ENCODE results near the gene SCAMP1. TPM values are rescaled to one million over a fixed set of nuclear protein-coding genes. Genes with fewer than 3 reads are reported as not detected.

The SCAMP1 gene
- total and polyA plus RNA-seq, 2 of the 8 experiments (the other 6 are each of a cell fraction or from before 2014, with no cell fraction given): 18.6 to 55.9 TPM

GRCh38 chr5:78503958-78504653, 143.7 kb downstream of the SCAMP1 start:
- Histone ChIP-seq H4K20me1 (replicated peaks in 1 of 2; ENCODE audit: control insufficient read depth in 1 of 2, insufficient read depth in 2 of 2, low read length in 2 of 2) (no peaks in the 10 kb centered on the region), H3K9ac (replicated peaks in 1 of 4; ENCODE audit: extremely low read depth in 1 of 4, low read depth in 3 of 4, low read length in 3 of 4) (no peak overlapping the region), H2BK120ac (replicated peaks; ENCODE audit: low read depth, low read length) (no peak overlapping the region), H3K4me3 (ENCODE audit: extremely low read depth in 1 of 4, insufficient read depth in 2 of 4, low read depth in 3 of 4, low read length in 4 of 4) (no peak overlapping the region), H3K4me1 (replicated peaks in 1 of 4; ENCODE audit: control insufficient read depth in 3 of 4, insufficient read depth in 4 of 4, low read length in 3 of 4) (peaks cover 0 to 12% (median 5%) of the 10 kb centered on the region in 4 experiments; a peak in 6 of 7 replicates), H2BK20ac (ENCODE audit: low read length) (no peak overlapping the region), H3K4me2 (ENCODE audit: insufficient read depth in 1 of 2, low read depth in 2 of 2, low read length in 2 of 2) (no peak overlapping the region), H2AFZ (ENCODE audit: low read length) (no peak overlapping the region), H4K91ac (replicated peaks; ENCODE audit: insufficient read length, low read length) (no peak overlapping the region), H2BK15ac (ENCODE audit: low read length) (no peak overlapping the region), H4K5ac (ENCODE audit: insufficient read length, low read depth, low read length) (no peak overlapping the region), H3K79me1 (ENCODE audit: low read depth, low read length) (peaks cover 4% of the 10 kb centered on the region), H2BK5ac (ENCODE audit: low read depth, low read length) (no peak overlapping the region; the same call in 1 of the 2 replicates), H3K9me3 (ENCODE audit: insufficient read depth in 2 of 2, low read depth in 1 of 2, low read length in 1 of 2) (no peaks in the 10 kb centered on the region), H2AK5ac (ENCODE audit: low read depth, low read length) (no peak overlapping the region), H3K56ac (replicated peaks; ENCODE audit: insufficient read length, low read depth, low read length) (no peak overlapping the region), H3K27ac (ENCODE audit: low read depth, low read length) (no peak overlapping the region; the same call in 1 of the 2 replicates), H3K79me2 (ENCODE audit: control insufficient read depth in 1 of 2, insufficient read depth in 2 of 2, low read length in 2 of 2) (peaks cover 0 to 51% of the 10 kb centered on the region in 2 experiments; a peak in 2 of 4 replicates), H3K36me3 (ENCODE audit: control insufficient read depth in 2 of 4, insufficient read depth in 4 of 4, low read length in 3 of 4) (no peaks in the 10 kb centered on the region), H3K18ac (ENCODE audit: extremely low read depth, low read length) (no peak overlapping the region), H3K23ac (ENCODE audit: insufficient read length) (no peak overlapping the region), H4K8ac (ENCODE audit: extremely low read depth, insufficient read depth, low read length) (no peak overlapping the region), H3K23me2 (ENCODE audit: low read depth, low read length) (no peaks in the 10 kb centered on the region), H3K27me3 (replicated peaks in 1 of 4; ENCODE audit: control insufficient read depth in 3 of 4, extremely low read depth in 1 of 4, insufficient read depth in 3 of 4, low read length in 3 of 4) (no peaks in the 10 kb centered on the region), H3K14ac (ENCODE audit: insufficient read length) (no peak overlapping the region), H3K4ac (replicated peaks; ENCODE audit: insufficient read length, low read depth, low read length) (no peak overlapping the region), H2BK12ac (ENCODE audit: low read depth, low read length) (no peak overlapping the region)
- no peak for FAIRE-seq
- 82% methylated on average over 4 of the region's 4 CpGs; no CpG with 5 or more reads in 1 of the 2 experiments for WGBS, 2 experiments (ENCODE audit: extremely low coverage in 1 of 2, insufficient coverage in 1 of 2, insufficient read length in 1 of 2, insufficient replicate concordance in 2 of 2, low coverage in 1 of 2, low lambda C conversion rate in 2 of 2, missing lambda C conversion rate in 1 of 2)
- ChIA-PET POLR2A (ENCODE audit: partially characterized antibody) (interaction anchor here (1.0 to 1.4 kb wide), 2 partner anchors 8 to 13 kb away, joined by 3 to 7 read pairs; no protein-coding TSS in a partner anchor), CTCF (ENCODE audit: partially characterized antibody) (interaction anchor here (1.0 to 1.8 kb wide), 5 partner anchors 8 to 382 kb away, joined by 3 to 10 read pairs (median 5); no protein-coding TSS in a partner anchor)
- TF ChIP-seq TAF7 (optimal IDR thresholded peaks at IDR 0.05; ENCODE audit: borderline replicate concordance, low read depth, low read length) (no peak), CEBPB (IDR thresholded peaks at IDR 0.05; ENCODE audit: low read depth, low read length) (no peak)
- DNase-seq (ENCODE audit: low read depth in 1 of 2, low spot score in 2 of 2): no peak
